WTC11 (cell line): ENCODE data around the gene FGF12. TPM values are rescaled to one million over a fixed set of nuclear protein-coding genes. Genes with fewer than 3 reads are reported as not detected.

Experiments
- ATAC-seq: fragments of 200-7000 bp; cut with Tn5 transposase; 2 replicates; pipeline ENCODE4 v1.10.0; 2021; ENCODE audit warnings: mild to moderate bottlenecking, moderate library complexity
- CTCF ChIA-PET: fragments of 300-600 bp; sonication (Branson Sonifier 250); formaldehyde crosslinking; loops from one replicate; lab custom pipeline; 2021; ENCODE audit warnings: antibody characterized with exemption; lab: Charles Lee
- POLR2A ChIA-PET: fragments of 350-600 bp; sonication (Branson Sonifier 250); formaldehyde crosslinking; loops from one replicate; lab custom pipeline; 2021; ENCODE audit warnings: antibody characterized with exemption; lab: Charles Lee
- DNase-seq: peaks from one replicate; pipeline ENCODE4 v3.0.0; 2021; ENCODE audit warnings: low spot score
- H3K27ac Mint-ChIP-seq: 2 replicates; pipeline ENCODE4 v1.8.0; 2021; ENCODE audit warnings: mixed read lengths
- H3K27me3 Mint-ChIP-seq: 2 replicates; pipeline ENCODE4 v1.8.0; 2021; ENCODE audit warnings: low read depth, mild to moderate bottlenecking, moderate library complexity, mixed read lengths
- H3K36me3 Mint-ChIP-seq: 2 replicates; pipeline ENCODE4 v1.8.0; 2021; ENCODE audit warnings: mixed read lengths
- H3K4me1 Mint-ChIP-seq: 2 replicates; pipeline ENCODE4 v1.8.0; 2022; ENCODE audit warnings: mixed read lengths
- H3K4me3 Mint-ChIP-seq: 2 replicates; pipeline ENCODE4 v1.8.0; 2021; ENCODE audit warnings: mild to moderate bottlenecking, moderate library complexity, mixed read lengths
- H3K9me3 Mint-ChIP-seq: 2 replicates; pipeline ENCODE4 v1.8.0; 2021; ENCODE audit warnings: mixed read lengths
- ATF1 ChIP-seq: sonication (generic); formaldehyde crosslinking; IDR thresholded peaks from 2 replicates; pipeline ENCODE4 v1.8.1; 2023; ENCODE audit warnings: mild to moderate bottlenecking, moderate library complexity, missing genetic modification reagents
- CREM ChIP-seq: sonication (generic); formaldehyde crosslinking; IDR thresholded peaks from 2 replicates; pipeline ENCODE4 v1.8.1; 2022; ENCODE audit warnings: mild to moderate bottlenecking, missing genetic modification reagents, moderate library complexity
- JAZF1 ChIP-seq: fragments of 250-450 bp; sonication (Bioruptor Pico); IDR thresholded peaks from 2 replicates; pipeline ENCODE4 v1.9.0; 2021; ENCODE audit warnings: moderate library complexity, mild to moderate bottlenecking, inconsistent platforms
- JUN ChIP-seq: sonication (generic); formaldehyde crosslinking; IDR thresholded peaks from 2 replicates; pipeline ENCODE4 v1.8.0; 2023; ENCODE audit warnings: mild to moderate bottlenecking, missing genetic modification reagents
- NFYB ChIP-seq: sonication (generic); formaldehyde crosslinking; conservative IDR thresholded peaks from 2 replicates; pipeline ENCODE4 v1.8.0; 2022; ENCODE audit warnings: low read depth, missing genetic modification reagents
- PRRX2 ChIP-seq: fragments of 250-450 bp; sonication (Bioruptor Pico); IDR thresholded peaks from 2 replicates; pipeline ENCODE4 v1.8.0; 2021; ENCODE audit warnings: mild to moderate bottlenecking
- TCF7 ChIP-seq: sonication (generic); formaldehyde crosslinking; IDR thresholded peaks from 2 replicates; pipeline ENCODE4 v1.8.0; 2022; ENCODE audit warnings: mild to moderate bottlenecking, low read depth, missing genetic modification reagents, moderate library complexity
- ZBTB21 ChIP-seq: sonication (generic); formaldehyde crosslinking; IDR thresholded peaks from 2 replicates; pipeline ENCODE4 v1.8.1; 2023; ENCODE audit warnings: mild to moderate bottlenecking, missing genetic modification reagents, borderline replicate concordance
- ZNF671 ChIP-seq: fragments of 250-450 bp; sonication (Bioruptor Pico); IDR thresholded peaks from 2 replicates; pipeline ENCODE4 v1.8.0; 2021; ENCODE audit warnings: mild to moderate bottlenecking
- total RNA-seq: library from RNA; stranded (reverse); gene quantifications from 3 replicates; pipeline ENCODE4 v1.2.3, GENCODE V29; 2021
- TF ChIP-seq, protein P1 (sequence below): fragments of 250-450 bp; sonication (Bioruptor Pico); IDR thresholded peaks from 2 replicates; pipeline ENCODE4 v1.9.0; 2021; ENCODE audit warnings: mild to moderate bottlenecking
- TF ChIP-seq, protein P2 (sequence below): sonication (generic); formaldehyde crosslinking; IDR thresholded peaks from 2 replicates; pipeline ENCODE4 v1.8.0; 2022; ENCODE audit warnings: mild to moderate bottlenecking, missing genetic modification reagents
- TF ChIP-seq, protein P3 (sequence below): fragments of 250-450 bp; sonication (Bioruptor Pico); IDR thresholded peaks from 2 replicates; pipeline ENCODE4 v1.9.0; 2021; ENCODE audit warnings: moderate library complexity, mild to moderate bottlenecking, inconsistent platforms, borderline replicate concordance
- TF ChIP-seq, protein P4 (sequence below): sonication (generic); formaldehyde crosslinking; IDR thresholded peaks from 2 replicates; pipeline ENCODE4 v1.8.1; 2023; ENCODE audit warnings: mild to moderate bottlenecking, missing genetic modification reagents, borderline replicate concordance
- TF ChIP-seq, protein P5 (sequence below): sonication (generic); formaldehyde crosslinking; IDR thresholded peaks from 2 replicates; pipeline ENCODE4 v1.8.1; 2022; ENCODE audit warnings: mild to moderate bottlenecking, missing genetic modification reagents, moderate library complexity, borderline replicate concordance
- TF ChIP-seq, protein P6 (sequence below): sonication (generic); formaldehyde crosslinking; conservative IDR thresholded peaks from 2 replicates; pipeline ENCODE4 v1.8.1; 2023; ENCODE audit warnings: mild to moderate bottlenecking, low read depth, missing genetic modification reagents, moderate library complexity
- TF ChIP-seq, protein P7 (sequence below): sonication (generic); formaldehyde crosslinking; conservative IDR thresholded peaks from 2 replicates; pipeline ENCODE4 v1.8.1; 2022; ENCODE audit warnings: mild to moderate bottlenecking, missing genetic modification reagents

FGF12 gene
- total RNA-seq, 1 experiment from 2014 or later: 13.5 TPM

DNA sequence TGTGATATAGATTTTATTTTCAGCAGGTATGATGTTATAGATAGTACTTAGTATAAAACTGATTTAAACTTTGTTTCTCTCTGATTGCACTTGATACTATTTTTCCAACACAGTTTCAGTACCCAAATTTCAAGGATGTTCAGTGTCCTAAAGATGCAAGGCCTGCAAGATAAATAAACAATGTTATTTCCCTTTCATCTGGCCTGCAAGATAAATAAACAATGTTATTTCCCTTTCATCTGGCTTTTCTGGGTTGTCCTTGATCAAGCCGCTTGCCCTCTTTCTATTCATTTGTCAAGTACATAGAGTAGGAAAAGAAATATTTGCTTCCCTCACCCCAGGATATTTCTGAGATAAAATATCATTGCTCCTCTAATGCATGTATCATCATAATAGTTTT, 571.0 kb downstream of the FGF12 start (continued):
- TF ChIP-seq, protein P1, sequence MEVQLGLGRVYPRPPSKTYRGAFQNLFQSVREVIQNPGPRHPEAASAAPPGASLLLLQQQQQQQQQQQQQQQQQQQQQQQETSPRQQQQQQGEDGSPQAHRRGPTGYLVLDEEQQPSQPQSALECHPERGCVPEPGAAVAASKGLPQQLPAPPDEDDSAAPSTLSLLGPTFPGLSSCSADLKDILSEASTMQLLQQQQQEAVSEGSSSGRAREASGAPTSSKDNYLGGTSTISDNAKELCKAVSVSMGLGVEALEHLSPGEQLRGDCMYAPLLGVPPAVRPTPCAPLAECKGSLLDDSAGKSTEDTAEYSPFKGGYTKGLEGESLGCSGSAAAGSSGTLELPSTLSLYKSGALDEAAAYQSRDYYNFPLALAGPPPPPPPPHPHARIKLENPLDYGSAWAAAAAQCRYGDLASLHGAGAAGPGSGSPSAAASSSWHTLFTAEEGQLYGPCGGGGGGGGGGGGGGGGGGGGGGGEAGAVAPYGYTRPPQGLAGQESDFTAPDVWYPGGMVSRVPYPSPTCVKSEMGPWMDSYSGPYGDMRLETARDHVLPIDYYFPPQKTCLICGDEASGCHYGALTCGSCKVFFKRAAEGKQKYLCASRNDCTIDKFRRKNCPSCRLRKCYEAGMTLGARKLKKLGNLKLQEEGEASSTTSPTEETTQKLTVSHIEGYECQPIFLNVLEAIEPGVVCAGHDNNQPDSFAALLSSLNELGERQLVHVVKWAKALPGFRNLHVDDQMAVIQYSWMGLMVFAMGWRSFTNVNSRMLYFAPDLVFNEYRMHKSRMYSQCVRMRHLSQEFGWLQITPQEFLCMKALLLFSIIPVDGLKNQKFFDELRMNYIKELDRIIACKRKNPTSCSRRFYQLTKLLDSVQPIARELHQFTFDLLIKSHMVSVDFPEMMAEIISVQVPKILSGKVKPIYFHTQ: no peak
- TF ChIP-seq ZNF671: no peak
- TF ChIP-seq, protein P2, sequence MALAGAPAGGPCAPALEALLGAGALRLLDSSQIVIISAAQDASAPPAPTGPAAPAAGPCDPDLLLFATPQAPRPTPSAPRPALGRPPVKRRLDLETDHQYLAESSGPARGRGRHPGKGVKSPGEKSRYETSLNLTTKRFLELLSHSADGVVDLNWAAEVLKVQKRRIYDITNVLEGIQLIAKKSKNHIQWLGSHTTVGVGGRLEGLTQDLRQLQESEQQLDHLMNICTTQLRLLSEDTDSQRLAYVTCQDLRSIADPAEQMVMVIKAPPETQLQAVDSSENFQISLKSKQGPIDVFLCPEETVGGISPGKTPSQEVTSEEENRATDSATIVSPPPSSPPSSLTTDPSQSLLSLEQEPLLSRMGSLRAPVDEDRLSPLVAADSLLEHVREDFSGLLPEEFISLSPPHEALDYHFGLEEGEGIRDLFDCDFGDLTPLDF (CRISPR knock-in tag): no peak
- TF ChIP-seq, protein P3, sequence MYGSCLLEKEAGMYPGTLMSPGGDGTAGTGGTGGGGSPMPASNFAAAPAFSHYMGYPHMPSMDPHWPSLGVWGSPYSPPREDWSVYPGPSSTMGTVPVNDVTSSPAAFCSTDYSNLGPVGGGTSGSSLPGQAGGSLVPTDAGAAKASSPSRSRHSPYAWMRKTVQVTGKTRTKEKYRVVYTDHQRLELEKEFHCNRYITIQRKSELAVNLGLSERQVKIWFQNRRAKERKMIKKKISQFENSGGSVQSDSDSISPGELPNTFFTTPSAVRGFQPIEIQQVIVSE (CRISPR knock-in tag): no peak
- TF ChIP-seq, protein P4, sequence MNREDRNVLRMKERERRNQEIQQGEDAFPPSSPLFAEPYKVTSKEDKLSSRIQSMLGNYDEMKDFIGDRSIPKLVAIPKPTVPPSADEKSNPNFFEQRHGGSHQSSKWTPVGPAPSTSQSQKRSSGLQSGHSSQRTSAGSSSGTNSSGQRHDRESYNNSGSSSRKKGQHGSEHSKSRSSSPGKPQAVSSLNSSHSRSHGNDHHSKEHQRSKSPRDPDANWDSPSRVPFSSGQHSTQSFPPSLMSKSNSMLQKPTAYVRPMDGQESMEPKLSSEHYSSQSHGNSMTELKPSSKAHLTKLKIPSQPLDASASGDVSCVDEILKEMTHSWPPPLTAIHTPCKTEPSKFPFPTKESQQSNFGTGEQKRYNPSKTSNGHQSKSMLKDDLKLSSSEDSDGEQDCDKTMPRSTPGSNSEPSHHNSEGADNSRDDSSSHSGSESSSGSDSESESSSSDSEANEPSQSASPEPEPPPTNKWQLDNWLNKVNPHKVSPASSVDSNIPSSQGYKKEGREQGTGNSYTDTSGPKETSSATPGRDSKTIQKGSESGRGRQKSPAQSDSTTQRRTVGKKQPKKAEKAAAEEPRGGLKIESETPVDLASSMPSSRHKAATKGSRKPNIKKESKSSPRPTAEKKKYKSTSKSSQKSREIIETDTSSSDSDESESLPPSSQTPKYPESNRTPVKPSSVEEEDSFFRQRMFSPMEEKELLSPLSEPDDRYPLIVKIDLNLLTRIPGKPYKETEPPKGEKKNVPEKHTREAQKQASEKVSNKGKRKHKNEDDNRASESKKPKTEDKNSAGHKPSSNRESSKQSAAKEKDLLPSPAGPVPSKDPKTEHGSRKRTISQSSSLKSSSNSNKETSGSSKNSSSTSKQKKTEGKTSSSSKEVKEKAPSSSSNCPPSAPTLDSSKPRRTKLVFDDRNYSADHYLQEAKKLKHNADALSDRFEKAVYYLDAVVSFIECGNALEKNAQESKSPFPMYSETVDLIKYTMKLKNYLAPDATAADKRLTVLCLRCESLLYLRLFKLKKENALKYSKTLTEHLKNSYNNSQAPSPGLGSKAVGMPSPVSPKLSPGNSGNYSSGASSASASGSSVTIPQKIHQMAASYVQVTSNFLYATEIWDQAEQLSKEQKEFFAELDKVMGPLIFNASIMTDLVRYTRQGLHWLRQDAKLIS (CRISPR knock-in tag): no peak

DNA sequence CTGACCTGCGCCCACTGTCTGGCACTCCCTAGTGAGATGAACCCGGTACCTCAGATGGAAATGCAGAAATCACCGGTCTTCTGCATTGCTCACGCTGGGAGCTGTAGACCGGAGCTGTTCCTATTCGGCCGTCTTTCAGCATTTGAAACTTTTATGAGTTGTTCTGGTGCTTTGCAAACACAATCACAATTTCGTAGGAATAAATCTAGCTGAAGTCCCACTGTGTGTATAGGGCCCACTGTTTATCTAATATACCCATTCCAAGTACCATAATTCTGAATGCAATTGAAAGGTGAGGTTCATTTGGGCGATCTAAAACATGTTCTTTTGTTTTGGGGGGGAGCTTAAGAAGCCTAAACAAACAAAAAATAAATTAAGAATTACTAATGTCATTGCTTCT, 572.1 kb downstream of the FGF12 start:
- Mint-ChIP-seq H3K4me1 (peaks cover 25% of the 10 kb centered on the region), H3K27me3 (peaks cover 11% of the 10 kb centered on the region), H3K4me3 (peak overlapping the region; percentile 86), H3K27ac (peak overlapping the region; percentile 82; the same call in 1 of the 2 replicates), H3K9me3 (no peaks in the 10 kb centered on the region), H3K36me3 (no peaks in the 10 kb centered on the region)
- ChIA-PET POLR2A (no interaction called here), CTCF (no interaction called here)
- TF ChIP-seq TCF7 (no peak), PRRX2 (no peak), NFYB (no peak), JAZF1 (no peak), JUN (CRISPR knock-in tag) (no peak), CREM (CRISPR knock-in tag) (no peak), ATF1 (CRISPR knock-in tag) (no peak), ZBTB21 (CRISPR knock-in tag) (no peak)
- TF ChIP-seq, protein P5, sequence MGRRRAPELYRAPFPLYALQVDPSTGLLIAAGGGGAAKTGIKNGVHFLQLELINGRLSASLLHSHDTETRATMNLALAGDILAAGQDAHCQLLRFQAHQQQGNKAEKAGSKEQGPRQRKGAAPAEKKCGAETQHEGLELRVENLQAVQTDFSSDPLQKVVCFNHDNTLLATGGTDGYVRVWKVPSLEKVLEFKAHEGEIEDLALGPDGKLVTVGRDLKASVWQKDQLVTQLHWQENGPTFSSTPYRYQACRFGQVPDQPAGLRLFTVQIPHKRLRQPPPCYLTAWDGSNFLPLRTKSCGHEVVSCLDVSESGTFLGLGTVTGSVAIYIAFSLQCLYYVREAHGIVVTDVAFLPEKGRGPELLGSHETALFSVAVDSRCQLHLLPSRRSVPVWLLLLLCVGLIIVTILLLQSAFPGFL (CRISPR knock-in tag): no peak
- TF ChIP-seq, protein P6, sequence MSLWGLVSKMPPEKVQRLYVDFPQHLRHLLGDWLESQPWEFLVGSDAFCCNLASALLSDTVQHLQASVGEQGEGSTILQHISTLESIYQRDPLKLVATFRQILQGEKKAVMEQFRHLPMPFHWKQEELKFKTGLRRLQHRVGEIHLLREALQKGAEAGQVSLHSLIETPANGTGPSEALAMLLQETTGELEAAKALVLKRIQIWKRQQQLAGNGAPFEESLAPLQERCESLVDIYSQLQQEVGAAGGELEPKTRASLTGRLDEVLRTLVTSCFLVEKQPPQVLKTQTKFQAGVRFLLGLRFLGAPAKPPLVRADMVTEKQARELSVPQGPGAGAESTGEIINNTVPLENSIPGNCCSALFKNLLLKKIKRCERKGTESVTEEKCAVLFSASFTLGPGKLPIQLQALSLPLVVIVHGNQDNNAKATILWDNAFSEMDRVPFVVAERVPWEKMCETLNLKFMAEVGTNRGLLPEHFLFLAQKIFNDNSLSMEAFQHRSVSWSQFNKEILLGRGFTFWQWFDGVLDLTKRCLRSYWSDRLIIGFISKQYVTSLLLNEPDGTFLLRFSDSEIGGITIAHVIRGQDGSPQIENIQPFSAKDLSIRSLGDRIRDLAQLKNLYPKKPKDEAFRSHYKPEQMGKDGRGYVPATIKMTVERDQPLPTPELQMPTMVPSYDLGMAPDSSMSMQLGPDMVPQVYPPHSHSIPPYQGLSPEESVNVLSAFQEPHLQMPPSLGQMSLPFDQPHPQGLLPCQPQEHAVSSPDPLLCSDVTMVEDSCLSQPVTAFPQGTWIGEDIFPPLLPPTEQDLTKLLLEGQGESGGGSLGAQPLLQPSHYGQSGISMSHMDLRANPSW: no peak
- TF ChIP-seq, protein P7, sequence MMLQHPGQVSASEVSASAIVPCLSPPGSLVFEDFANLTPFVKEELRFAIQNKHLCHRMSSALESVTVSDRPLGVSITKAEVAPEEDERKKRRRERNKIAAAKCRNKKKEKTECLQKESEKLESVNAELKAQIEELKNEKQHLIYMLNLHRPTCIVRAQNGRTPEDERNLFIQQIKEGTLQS (CRISPR knock-in tag): no peak
- TF ChIP-seq, all 79 proteins: peak for 0
- DNase-seq (no peak), ATAC-seq (no peak)
